Thoracic aorta (tissue), 2 donors: ENCODE results near the gene ANAPC5. TPM values are rescaled to one million over a fixed set of nuclear protein-coding genes. Genes with fewer than 3 reads are reported as not detected.

Source experiments
- ATAC-seq: fragments of 150-250 bp; one replicate; pipeline ENCODE4 v1.8.0; 2017; ENCODE audit warnings: low read depth; ENCODE audit not compliant: insufficient number of reproducible peaks, low FRiP score
- DNase-seq: peaks from one replicate; pipeline ENCODE4 v3.0.0-alpha.2; 2020; ENCODE audit warnings: low spot score
- H3K27ac ChIP-seq, 2 donors: fragments of 200-600 bp; sonication (generic); 1 replicate in 1 of 2; 2 replicates in 1 of 2; pipeline ENCODE4 v1.5.1; 2016; ENCODE audit warnings: mild to moderate bottlenecking in 2 of 2, moderate library complexity in 2 of 2
- H3K27me3 ChIP-seq: fragments of 200-600 bp; sonication (generic); replicated peaks from 2 replicates; pipeline ENCODE4 v1.6.0; 2016; ENCODE audit warnings: mild to moderate bottlenecking; ENCODE audit not compliant: insufficient read depth
- H3K36me3 ChIP-seq: fragments of 200-600 bp; sonication (generic); one replicate; pipeline ENCODE4 v1.5.1; 2016
- H3K4me1 ChIP-seq, 2 donors: fragments of 200-600 bp; sonication (generic); 1 replicate in 1 of 2; 2 replicates in 1 of 2; pipeline versions ENCODE4 v1.5.1 to v1.6.0; 2016; ENCODE audit warnings: low read depth in 2 of 2, mild to moderate bottlenecking in 1 of 2; ENCODE audit not compliant: control insufficient read depth in 1 of 2
- H3K4me3 ChIP-seq: fragments of 200-600 bp; sonication (generic); 2 replicates; pipeline ENCODE4 v1.5.1; 2016; ENCODE audit warnings: mild to moderate bottlenecking
- H3K9me3 ChIP-seq: fragments of 200-600 bp; sonication (generic); 2 replicates; pipeline ENCODE4 v1.5.1; 2016
- total RNA-seq, 2 donors: library from RNA; depleted of rRNA; stranded (reverse); fragments of >200 nt; gene quantifications; one replicate each; pipeline versions ENCODE4 v1.1.0 to v1.2.3, GENCODE V29; 2016
- TF ChIP-seq, protein P1 (sequence below): fragments of 200-600 bp; sonication (generic); IDR thresholded peaks from one replicate; pipeline ENCODE4 v1.5.1; 2019; ENCODE audit warnings: antibody characterized with exemption

ANAPC5 gene
- total RNA-seq, 2 donors from 2014 or later, result 113 to 174 TPM

GRCh38 chr12:121294151-121294889 is 57.9 kb downstream of the ANAPC5 start:
- TF ChIP-seq, protein P1, sequence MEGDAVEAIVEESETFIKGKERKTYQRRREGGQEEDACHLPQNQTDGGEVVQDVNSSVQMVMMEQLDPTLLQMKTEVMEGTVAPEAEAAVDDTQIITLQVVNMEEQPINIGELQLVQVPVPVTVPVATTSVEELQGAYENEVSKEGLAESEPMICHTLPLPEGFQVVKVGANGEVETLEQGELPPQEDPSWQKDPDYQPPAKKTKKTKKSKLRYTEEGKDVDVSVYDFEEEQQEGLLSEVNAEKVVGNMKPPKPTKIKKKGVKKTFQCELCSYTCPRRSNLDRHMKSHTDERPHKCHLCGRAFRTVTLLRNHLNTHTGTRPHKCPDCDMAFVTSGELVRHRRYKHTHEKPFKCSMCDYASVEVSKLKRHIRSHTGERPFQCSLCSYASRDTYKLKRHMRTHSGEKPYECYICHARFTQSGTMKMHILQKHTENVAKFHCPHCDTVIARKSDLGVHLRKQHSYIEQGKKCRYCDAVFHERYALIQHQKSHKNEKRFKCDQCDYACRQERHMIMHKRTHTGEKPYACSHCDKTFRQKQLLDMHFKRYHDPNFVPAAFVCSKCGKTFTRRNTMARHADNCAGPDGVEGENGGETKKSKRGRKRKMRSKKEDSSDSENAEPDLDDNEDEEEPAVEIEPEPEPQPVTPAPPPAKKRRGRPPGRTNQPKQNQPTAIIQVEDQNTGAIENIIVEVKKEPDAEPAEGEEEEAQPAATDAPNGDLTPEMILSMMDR, result no peak
- Histone ChIP-seq H3K27me3 (no peaks in the 10 kb centered on the region), H3K36me3 (no peaks in the 10 kb centered on the region), H3K27ac (no peak overlapping the region), H3K9me3 (no peaks in the 10 kb centered on the region), H3K4me3 (no peak overlapping the region), H3K4me1 (peaks cover 21 to 36% of the 10 kb centered on the region in 2 donors)
- ATAC-seq (no peak), DNase-seq (no peak)

- Histone ChIP-seq H3K4me1 (peaks cover 21 to 43% of the 10 kb centered on the region in 2 donors), H3K27me3 (no peaks in the 10 kb centered on the region), H3K27ac (no peak overlapping the region), H3K4me3 (no peak overlapping the region), H3K36me3 (no peaks in the 10 kb centered on the region), H3K9me3 (no peaks in the 10 kb centered on the region)
- ATAC-seq (no peak), DNase-seq (no peak)
- TF ChIP-seq, protein P1, result no peak
These were observed 58.6 kb downstream of the ANAPC5 start for GRCh38 chr12:121293603-121294002.

GRCh38 chr12:121290410-121290809 is 61.8 kb downstream of the ANAPC5 start:
- no peak for ATAC-seq
- Histone ChIP-seq H3K27me3 (no peaks in the 10 kb centered on the region), H3K27ac (no peak overlapping the region), H3K4me1 (peaks cover 17 to 34% of the 10 kb centered on the region in 2 donors), H3K36me3 (no peaks in the 10 kb centered on the region), H3K4me3 (no peak overlapping the region), H3K9me3 (no peaks in the 10 kb centered on the region)
- TF ChIP-seq, protein P1, result no peak
- DNase-seq, result no peak

- Histone ChIP-seq H3K36me3 (no peaks in the 10 kb centered on the region), H3K27ac (peak overlapping the region; percentile 42 to 66), H3K4me3 (peak overlapping the region; percentile 46), H3K4me1 (peaks cover 13 to 32% of the 10 kb centered on the region in 2 donors), H3K27me3 (no peaks in the 10 kb centered on the region), H3K9me3 (no peaks in the 10 kb centered on the region)
- TF ChIP-seq, protein P1, result no peak
- DNase-seq (no peak), ATAC-seq (no peak)
These were observed 62.2 kb downstream of the ANAPC5 start for GRCh38 chr12:121289962-121290361.

GRCh38 chr12:121288986-121289385 is 63.2 kb downstream of the ANAPC5 start:
- TF ChIP-seq, protein P1, result no peak
- Histone ChIP-seq H3K4me1 (peaks cover 11 to 33% of the 10 kb centered on the region in 2 donors), H3K36me3 (no peaks in the 10 kb centered on the region), H3K9me3 (no peaks in the 10 kb centered on the region), H3K27me3 (no peaks in the 10 kb centered on the region), H3K27ac (peak overlapping the region; percentile 42 to 66), H3K4me3 (peak overlapping the region; percentile 46)
- ATAC-seq (no peak), DNase-seq (no peak)
